HG02678 (cell line): ENCODE data around the gene TGFB2.

Source experiments
- ATAC-seq: cut with Tn5 transposase; IDR thresholded peaks from one replicate; pipeline ENCODE4 v1.9.1; 2021; ENCODE audit warnings: mild to moderate bottlenecking, moderate library complexity; ENCODE audit not compliant: unreplicated experiment

The TGFB2 gene

GRCh38 chr1:218459878-218460711 is 115.0 kb downstream of the TGFB2 start:
- ATAC-seq: no peak

- no peak for ATAC-seq
Measured at GRCh38 chr1:218461351-218461750, 116.2 kb downstream of the TGFB2 start.

GRCh38 chr1:218462116-218462515 is 117.0 kb downstream of the TGFB2 start:
- ATAC-seq: no peak

GRCh38 chr1:218462587-218462986 is 117.5 kb downstream of the TGFB2 start:
- ATAC-seq: no peak

- no peak for ATAC-seq
Measured at GRCh38 chr1:218463194-218464156, 118.3 kb downstream of the TGFB2 start.

GRCh38 chr1:218464871-218465270 is 119.7 kb downstream of the TGFB2 start:
- ATAC-seq: no peak

- ATAC-seq: no peak
Measured at GRCh38 chr1:218466341-218467010, 121.3 kb downstream of the TGFB2 start.

GRCh38 chr1:218467101-218468072 is 122.3 kb downstream of the TGFB2 start:
- no peak for ATAC-seq

- ATAC-seq: no peak
Measured at GRCh38 chr1:218468711-218469110, 123.6 kb downstream of the TGFB2 start.

GRCh38 chr1:218472885-218473284 is 127.7 kb downstream of the TGFB2 start:
- no peak for ATAC-seq

GRCh38 chr1:218473522-218473921 is 128.4 kb downstream of the TGFB2 start:
- no peak for ATAC-seq

GRCh38 chr1:218474128-218474527 is 129.0 kb downstream of the TGFB2 start:
- no peak for ATAC-seq

- no peak for ATAC-seq
Measured at GRCh38 chr1:218475275-218475674, 130.1 kb downstream of the TGFB2 start.

GRCh38 chr1:218475699-218476098 is 130.6 kb downstream of the TGFB2 start:
- no peak for ATAC-seq

GRCh38 chr1:218476385-218476784 is 131.2 kb downstream of the TGFB2 start:
- ATAC-seq: no peak

- ATAC-seq: no peak
Measured at GRCh38 chr1:218478336-218478735, 133.2 kb downstream of the TGFB2 start.

- no peak for ATAC-seq
Measured at GRCh38 chr1:218479436-218480115, 134.4 kb downstream of the TGFB2 start.

GRCh38 chr1:218480137-218480536 is 135.0 kb downstream of the TGFB2 start:
- no peak for ATAC-seq

- no peak for ATAC-seq
Measured at GRCh38 chr1:218480588-218481099, 135.5 kb downstream of the TGFB2 start.
